NCI-H1092 (cell line): ENCODE measurements around the gene DEFB131B.
"Not testable (repeated sequence)": the region's sequence is repeated elsewhere in the genome, so short reads cannot be mapped to it uniquely, and the experiment has no call there.

Source experiments
- DNase-seq: peaks from one replicate; lab custom pipeline; 2025; lab: John Stamatoyannopoulos, UW

DEFB131B gene

GRCh38 chr11:71911321-71911985, 33.2 kb downstream of the DEFB131B start:
- DNase-seq = not testable (repeated sequence)

GRCh38 chr11:71911986-71912340, 33.7 kb downstream of the DEFB131B start:
- not testable (repeated sequence) for DNase-seq

- no peak for DNase-seq
Measured at GRCh38 chr11:71913756-71914526, 35.7 kb downstream of the DEFB131B start.

GRCh38 chr11:71914617-71915189, 36.5 kb downstream of the DEFB131B start:
- no peak for DNase-seq

GRCh38 chr11:71917646-71918140, 39.4 kb downstream of the DEFB131B start:
- DNase-seq = no peak

GRCh38 chr11:71927820-71928736, 49.8 kb downstream of the DEFB131B start, which contains the start of gene XNDC1N:
Gene XNDC1N, minus strand, starts transcription at chr11:71928594. Its CDS starts 5,241 bp downstream, at chr11:71923353.
- peak; percentile 97 for DNase-seq

GRCh38 chr11:71928737-71929443, 50.6 kb downstream of the DEFB131B start, which contains the start of gene RNF121:
Gene RNF121, plus strand, starts transcription at chr11:71929046. Its CDS starts 16 bp downstream, at chr11:71929062.
- peak; percentile 97 for DNase-seq

GRCh38 chr11:71929491-71929890, 51.2 kb downstream of the DEFB131B start:
- DNase-seq = no peak

- DNase-seq = no peak
Measured at GRCh38 chr11:71930556-71931244, 52.4 kb downstream of the DEFB131B start.

GRCh38 chr11:71931245-71931602, 53.0 kb downstream of the DEFB131B start:
- no peak for DNase-seq

- DNase-seq = no peak
Measured at GRCh38 chr11:71933141-71933933, 55.1 kb downstream of the DEFB131B start.
